Measurements from ENCODE around the gene TMED3. TPM values are rescaled to one million over a fixed set of nuclear protein-coding genes. Genes with fewer than 3 reads are reported as not detected.

Gene TMED3
- total and polyA plus RNA-seq, 9 of the 15 experiments (the other 6 are each of a cell fraction or from before 2014, with no cell fraction given): 6.1 to 89.6 (median 51.4) TPM

DNA sequence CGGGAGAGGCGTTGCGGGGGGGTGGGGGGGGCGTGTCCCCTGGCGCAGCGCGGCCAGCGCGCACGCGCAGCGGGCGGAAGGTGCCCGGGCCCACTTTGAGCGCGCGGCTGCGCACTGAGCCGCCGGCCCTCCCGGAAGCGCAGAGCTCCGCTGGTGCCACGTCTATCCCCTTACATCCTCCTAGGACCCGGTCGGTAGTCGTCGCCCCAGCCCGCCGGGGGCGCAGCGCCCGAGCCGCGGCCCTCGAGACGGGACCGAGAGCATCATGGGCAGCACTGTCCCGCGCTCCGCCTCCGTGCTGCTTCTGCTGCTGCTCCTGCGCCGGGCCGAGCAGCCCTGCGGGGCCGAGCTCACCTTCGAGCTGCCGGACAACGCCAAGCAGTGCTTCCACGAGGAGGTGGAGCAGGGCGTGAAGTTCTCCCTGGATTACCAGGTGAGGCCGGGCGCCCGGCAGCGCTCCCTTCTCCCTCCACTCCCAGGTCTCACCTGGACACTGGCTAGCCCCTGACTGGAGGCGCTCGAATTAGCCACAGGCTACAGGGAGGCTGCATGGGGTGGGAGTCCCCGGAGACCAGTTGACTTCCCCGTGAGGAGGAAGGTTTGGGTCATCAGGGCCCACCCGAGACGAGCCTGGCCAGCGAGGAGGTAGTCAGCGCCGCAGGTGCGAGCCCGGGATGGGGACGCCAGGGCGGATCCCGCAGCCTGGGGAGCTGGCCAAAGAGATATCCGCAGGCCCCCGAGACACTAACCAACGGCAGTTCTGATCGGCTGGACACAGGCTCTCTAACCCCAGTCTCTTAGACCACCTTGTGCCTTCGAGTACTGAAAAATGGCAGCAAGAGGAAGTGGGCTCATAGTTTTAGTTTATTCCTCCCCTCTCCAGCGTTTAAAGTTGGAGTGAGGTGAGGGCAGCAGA lies at the start of gene TMED3 (continued):
- TF ChIP-seq RNF2 (IDR thresholded peaks at IDR 0.05) (peak; percentile 9; the same call in 1 of the 2 replicates), SP2 (IDR thresholded peaks at IDR 0.05; ENCODE audit: extremely low read depth, low read depth, low read length, poor library complexity, severe bottlenecking) (no peak), CBX3 (IDR thresholded peaks at IDR 0.05; ENCODE audit: borderline replicate concordance in 1 of 2, low read length in 2 of 2) (no peak), MEIS2 (IDR thresholded peaks at IDR 0.05; ENCODE audit: partially characterized antibody) (peak; percentile 86), EWSR1 (IDR thresholded peaks at IDR 0.05; ENCODE audit: borderline replicate concordance, low read depth, partially characterized antibody) (no peak), GABPB1 (CRISPR knock-in tag; IDR thresholded peaks at IDR 0.05) (no peak; the same call in 1 of the 2 replicates), KHSRP (IDR thresholded peaks at IDR 0.05) (no peak), ZNF311 (CRISPR knock-in tag; IDR thresholded peaks at IDR 0.05) (no peak), HDAC8 (tag; IDR thresholded peaks at IDR 0.05) (no peak), ZNF668 (CRISPR knock-in tag; IDR thresholded peaks at IDR 0.05) (no peak), TCFL5 (CRISPR knock-in tag; conservative IDR thresholded peaks at IDR 0.05) (no peak), MECOM (CRISPR knock-in tag; IDR thresholded peaks at IDR 0.05) (no peak), SMC3 (conservative IDR thresholded peaks at IDR 0.05; ENCODE audit: insufficient read depth, low read depth, low read length) (no peak), SRSF3 (IDR thresholded peaks at IDR 0.05; ENCODE audit: insufficient read depth, low read length) (no peak), TCF7L2 (IDR thresholded peaks at IDR 0.05; ENCODE audit: low read depth, low read length) (no peak), PTTG1 (tag; IDR thresholded peaks at IDR 0.05; ENCODE audit: low read depth) (no peak), TEAD4 (IDR thresholded peaks at IDR 0.05; ENCODE audit: low read length) (no peak), TEAD4 (CRISPR knock-in tag; IDR thresholded peaks at IDR 0.05; ENCODE audit: borderline replicate concordance) (no peak), ZNF316 (IDR thresholded peaks at IDR 0.05) (no peak), ZNF75A (CRISPR knock-in tag; IDR thresholded peaks at IDR 0.05) (no peak), PURB (CRISPR knock-in tag; IDR thresholded peaks at IDR 0.05; ENCODE audit: low read depth) (no peak), FUS (optimal IDR thresholded peaks at IDR 0.05; ENCODE audit: low read depth, low read length) (no peak), CBFB (CRISPR knock-in tag; IDR thresholded peaks at IDR 0.05) (no peak), LEF1 (IDR thresholded peaks at IDR 0.05) (no peak)
- TF ChIP-seq, protein P1, sequence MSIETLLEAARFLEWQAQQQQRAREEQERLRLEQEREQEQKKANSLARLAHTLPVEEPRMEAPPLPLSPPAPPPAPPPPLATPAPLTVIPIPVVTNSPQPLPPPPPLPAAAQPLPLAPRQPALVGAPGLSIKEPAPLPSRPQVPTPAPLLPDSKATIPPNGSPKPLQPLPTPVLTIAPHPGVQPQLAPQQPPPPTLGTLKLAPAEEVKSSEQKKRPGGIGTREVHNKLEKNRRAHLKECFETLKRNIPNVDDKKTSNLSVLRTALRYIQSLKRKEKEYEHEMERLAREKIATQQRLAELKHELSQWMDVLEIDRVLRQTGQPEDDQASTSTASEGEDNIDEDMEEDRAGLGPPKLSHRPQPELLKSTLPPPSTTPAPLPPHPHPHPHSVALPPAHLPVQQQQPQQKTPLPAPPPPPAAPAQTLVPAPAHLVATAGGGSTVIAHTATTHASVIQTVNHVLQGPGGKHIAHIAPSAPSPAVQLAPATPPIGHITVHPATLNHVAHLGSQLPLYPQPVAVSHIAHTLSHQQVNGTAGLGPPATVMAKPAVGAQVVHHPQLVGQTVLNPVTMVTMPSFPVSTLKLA (conservative IDR thresholded peaks at IDR 0.05): peak in 1 of 2 experiments; percentile 52; a peak in 1 of 4 replicates
- TF ChIP-seq, protein P2, sequence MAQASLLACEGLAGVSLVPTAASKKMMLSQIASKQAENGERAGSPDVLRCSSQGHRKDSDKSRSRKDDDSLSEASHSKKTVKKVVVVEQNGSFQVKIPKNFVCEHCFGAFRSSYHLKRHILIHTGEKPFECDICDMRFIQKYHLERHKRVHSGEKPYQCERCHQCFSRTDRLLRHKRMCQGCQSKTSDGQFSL (CRISPR knock-in tag; IDR thresholded peaks at IDR 0.05): no peak; the same call in 1 of the 2 replicates
- TF ChIP-seq, protein P2 (tag; IDR thresholded peaks at IDR 0.05): peak in 1 of 2 experiments; percentile 99; a peak in 1 of 4 replicates
